HL-60 (cell line): ENCODE data around the gene RPUSD1.

ENCODE experiments used
- DNase-seq, 2 experiments: peaks; one replicate each; pipeline ENCODE4 v3.0.0-alpha.2; 2010 to 2020; ENCODE audit warnings: low read depth in 1 of 2, low spot score in 1 of 2
- H3K27ac ChIP-seq: fragments of 250-450 bp; sonication (Bioruptor Pico); replicated peaks from 2 replicates; pipeline ENCODE4 v1.5.1; 2020; ENCODE audit warnings: mild to moderate bottlenecking, moderate library complexity
- H3K27me3 ChIP-seq: fragments of 250-450 bp; sonication (Bioruptor Pico); 2 replicates; pipeline ENCODE4 v1.5.1; 2021; ENCODE audit warnings: mild to moderate bottlenecking, moderate library complexity; ENCODE audit not compliant: insufficient read depth, poor library complexity, severe bottlenecking
- H3K4me3 ChIP-seq: replicated peaks from 2 replicates; pipeline ENCODE4 v1.5.1; 2011; ENCODE audit warnings: mild to moderate bottlenecking, control low read depth, low read length; ENCODE audit not compliant: insufficient read depth
- GABPA ChIP-seq: IDR thresholded peaks from 2 replicates; pipeline ENCODE4 v1.6.1; 2012; ENCODE audit warnings: low read depth
- POLR2AphosphoS5 ChIP-seq: IDR thresholded peaks from 2 replicates; pipeline ENCODE4 v1.6.1; 2012; ENCODE audit warnings: low read depth
- SPI1 ChIP-seq: IDR thresholded peaks from 2 replicates; pipeline ENCODE4 v1.6.1; 2012; ENCODE audit warnings: low read depth, mild to moderate bottlenecking, borderline replicate concordance
- TF ChIP-seq, protein P1 (sequence below): IDR thresholded peaks from one replicate; pipeline ENCODE4 v1.5.1; 2011; ENCODE audit warnings: low read length, control low read depth, inconsistent platforms; ENCODE audit not compliant: insufficient read depth
- TF ChIP-seq, protein P2 (sequence below): IDR thresholded peaks from 2 replicates; pipeline ENCODE4 v1.6.1; 2012; ENCODE audit warnings: low read depth; ENCODE audit not compliant: insufficient replicate concordance

The RPUSD1 gene

DNA sequence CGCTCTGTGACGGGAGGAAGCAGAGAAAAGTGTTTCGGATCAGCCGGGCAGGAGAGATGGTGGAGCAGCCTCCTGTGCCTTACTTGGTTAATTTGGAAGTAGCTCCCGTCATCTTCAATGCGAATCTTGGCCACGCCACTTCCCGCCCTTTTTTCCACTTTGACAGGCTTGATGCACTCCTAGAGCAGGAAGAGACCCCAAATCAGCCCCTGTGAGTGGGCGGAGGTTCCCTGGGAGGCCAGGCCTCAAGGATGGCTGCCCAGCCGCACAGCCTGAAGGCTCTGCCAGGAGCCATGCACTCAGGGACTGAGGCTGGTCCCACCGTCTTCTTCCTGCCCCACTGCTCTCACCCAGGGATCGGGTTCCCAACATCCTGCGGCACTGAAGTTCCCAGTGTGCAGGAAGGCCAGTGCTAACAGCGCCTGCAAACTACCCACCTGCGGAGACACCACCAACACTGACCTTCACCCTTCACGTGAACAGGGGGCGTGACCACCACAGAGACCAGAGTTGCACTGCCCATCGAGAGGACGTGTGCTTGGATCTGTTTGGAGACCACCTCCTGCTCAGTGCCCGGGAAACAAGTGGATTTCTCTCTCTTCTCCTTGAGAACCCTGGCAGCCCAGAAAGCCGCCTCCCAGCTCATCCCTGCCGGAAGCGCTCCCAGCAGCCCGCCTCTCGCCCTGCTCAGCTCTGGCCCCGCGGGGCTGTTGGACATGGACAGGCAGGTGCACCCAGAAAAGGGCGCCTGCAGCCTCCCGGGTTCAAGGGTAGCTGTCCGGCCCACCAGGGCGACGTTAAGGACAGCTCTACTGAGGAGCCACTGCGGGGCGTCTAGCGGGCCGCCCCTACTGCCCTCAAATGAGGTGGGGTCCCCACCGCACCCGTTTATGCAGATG is 48.4 kb downstream of the RPUSD1 start:
- TF ChIP-seq, protein P1, sequence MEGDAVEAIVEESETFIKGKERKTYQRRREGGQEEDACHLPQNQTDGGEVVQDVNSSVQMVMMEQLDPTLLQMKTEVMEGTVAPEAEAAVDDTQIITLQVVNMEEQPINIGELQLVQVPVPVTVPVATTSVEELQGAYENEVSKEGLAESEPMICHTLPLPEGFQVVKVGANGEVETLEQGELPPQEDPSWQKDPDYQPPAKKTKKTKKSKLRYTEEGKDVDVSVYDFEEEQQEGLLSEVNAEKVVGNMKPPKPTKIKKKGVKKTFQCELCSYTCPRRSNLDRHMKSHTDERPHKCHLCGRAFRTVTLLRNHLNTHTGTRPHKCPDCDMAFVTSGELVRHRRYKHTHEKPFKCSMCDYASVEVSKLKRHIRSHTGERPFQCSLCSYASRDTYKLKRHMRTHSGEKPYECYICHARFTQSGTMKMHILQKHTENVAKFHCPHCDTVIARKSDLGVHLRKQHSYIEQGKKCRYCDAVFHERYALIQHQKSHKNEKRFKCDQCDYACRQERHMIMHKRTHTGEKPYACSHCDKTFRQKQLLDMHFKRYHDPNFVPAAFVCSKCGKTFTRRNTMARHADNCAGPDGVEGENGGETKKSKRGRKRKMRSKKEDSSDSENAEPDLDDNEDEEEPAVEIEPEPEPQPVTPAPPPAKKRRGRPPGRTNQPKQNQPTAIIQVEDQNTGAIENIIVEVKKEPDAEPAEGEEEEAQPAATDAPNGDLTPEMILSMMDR, result no peak
- no peak for TF ChIP-seq SPI1
- no peak for TF ChIP-seq POLR2AphosphoS5
- TF ChIP-seq, protein P2, sequence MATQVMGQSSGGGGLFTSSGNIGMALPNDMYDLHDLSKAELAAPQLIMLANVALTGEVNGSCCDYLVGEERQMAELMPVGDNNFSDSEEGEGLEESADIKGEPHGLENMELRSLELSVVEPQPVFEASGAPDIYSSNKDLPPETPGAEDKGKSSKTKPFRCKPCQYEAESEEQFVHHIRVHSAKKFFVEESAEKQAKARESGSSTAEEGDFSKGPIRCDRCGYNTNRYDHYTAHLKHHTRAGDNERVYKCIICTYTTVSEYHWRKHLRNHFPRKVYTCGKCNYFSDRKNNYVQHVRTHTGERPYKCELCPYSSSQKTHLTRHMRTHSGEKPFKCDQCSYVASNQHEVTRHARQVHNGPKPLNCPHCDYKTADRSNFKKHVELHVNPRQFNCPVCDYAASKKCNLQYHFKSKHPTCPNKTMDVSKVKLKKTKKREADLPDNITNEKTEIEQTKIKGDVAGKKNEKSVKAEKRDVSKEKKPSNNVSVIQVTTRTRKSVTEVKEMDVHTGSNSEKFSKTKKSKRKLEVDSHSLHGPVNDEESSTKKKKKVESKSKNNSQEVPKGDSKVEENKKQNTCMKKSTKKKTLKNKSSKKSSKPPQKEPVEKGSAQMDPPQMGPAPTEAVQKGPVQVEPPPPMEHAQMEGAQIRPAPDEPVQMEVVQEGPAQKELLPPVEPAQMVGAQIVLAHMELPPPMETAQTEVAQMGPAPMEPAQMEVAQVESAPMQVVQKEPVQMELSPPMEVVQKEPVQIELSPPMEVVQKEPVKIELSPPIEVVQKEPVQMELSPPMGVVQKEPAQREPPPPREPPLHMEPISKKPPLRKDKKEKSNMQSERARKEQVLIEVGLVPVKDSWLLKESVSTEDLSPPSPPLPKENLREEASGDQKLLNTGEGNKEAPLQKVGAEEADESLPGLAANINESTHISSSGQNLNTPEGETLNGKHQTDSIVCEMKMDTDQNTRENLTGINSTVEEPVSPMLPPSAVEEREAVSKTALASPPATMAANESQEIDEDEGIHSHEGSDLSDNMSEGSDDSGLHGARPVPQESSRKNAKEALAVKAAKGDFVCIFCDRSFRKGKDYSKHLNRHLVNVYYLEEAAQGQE, result no peak
- TF ChIP-seq GABPA, result no peak
- peak overlapping the region; percentile 73 for H3K27ac ChIP-seq
- DNase-seq, result no peak
- H3K4me3 ChIP-seq, result peak overlapping the region; percentile 99
- H3K27me3 ChIP-seq, result no peaks in the 10 kb centered on the region

DNA sequence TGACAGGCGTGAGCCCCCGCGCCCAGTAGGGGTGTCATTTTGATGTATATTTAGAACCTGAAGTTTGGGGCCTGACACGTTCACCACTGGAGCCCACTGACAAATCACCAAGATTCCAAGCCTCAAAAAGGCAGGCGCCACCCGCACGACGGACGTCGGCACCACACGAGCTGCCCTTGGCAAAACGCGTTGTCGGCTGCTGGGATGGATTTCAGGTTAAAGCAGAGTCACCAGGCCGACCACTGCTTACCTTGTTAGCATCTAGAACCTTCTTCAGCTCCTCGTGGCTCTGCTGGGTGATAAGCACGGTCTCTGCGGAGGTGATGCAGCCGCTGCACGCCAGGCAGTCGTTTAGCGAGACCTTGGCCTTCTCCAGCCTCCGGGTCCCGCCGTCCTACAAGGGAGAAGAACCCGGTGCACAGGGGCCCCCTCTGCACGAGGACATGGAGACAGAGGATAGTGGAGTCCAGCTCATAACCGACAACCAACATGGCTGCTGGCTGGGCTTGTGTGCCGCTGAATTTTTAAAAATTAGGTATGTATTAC is 51.2 kb downstream of the RPUSD1 start:
- no peak for DNase-seq
- peak overlapping the region; percentile 44 for H3K27ac ChIP-seq
- no peaks in the 10 kb centered on the region for H3K27me3 ChIP-seq
- TF ChIP-seq GABPA (no peak), SPI1 (no peak), POLR2AphosphoS5 (no peak)
- TF ChIP-seq, protein P2, result no peak
- TF ChIP-seq, protein P1, result no peak
- H3K4me3 ChIP-seq, result no peak overlapping the region

DNA sequence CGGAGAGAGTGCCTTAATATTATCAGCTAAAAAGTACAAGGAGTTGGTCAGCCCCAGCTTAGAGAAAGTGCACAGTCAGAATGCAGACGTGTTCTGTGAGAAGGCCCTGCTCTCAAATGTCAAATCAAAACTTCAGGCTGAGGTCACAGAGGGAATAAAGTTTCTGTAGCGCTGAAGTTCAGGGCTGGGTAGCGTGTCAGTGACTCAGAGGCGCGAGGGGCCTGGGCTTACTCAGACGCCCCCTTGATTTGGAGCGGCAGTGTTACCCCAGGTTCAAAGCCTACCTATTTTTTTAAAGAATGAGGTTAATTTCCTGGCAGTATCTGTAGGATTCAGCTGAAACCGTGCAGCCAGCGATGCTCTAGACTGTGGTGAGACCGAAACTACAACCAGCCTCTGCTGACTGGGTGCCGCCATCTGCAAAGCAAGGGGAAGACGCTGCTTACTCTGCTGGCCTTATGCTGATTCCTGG is 52.2 kb downstream of the RPUSD1 start:
- no peak for DNase-seq
- Histone ChIP-seq H3K27me3 (no peaks in the 10 kb centered on the region), H3K27ac (no peak overlapping the region), H3K4me3 (no peak overlapping the region)
- TF ChIP-seq, protein P2, result no peak
- TF ChIP-seq SPI1 (no peak), GABPA (no peak), POLR2AphosphoS5 (no peak)
- TF ChIP-seq, protein P1, result no peak
